GM12878 (cell line): ENCODE results near the gene TMEM163. TPM values are rescaled to one million over a fixed set of nuclear protein-coding genes. Genes with fewer than 3 reads are reported as not detected.

Experiments
- ATAC-seq: fragments of 200-7000 bp; cut with Tn5 transposase; 3 replicates; pipeline ENCODE4 v1.9.1; 2020; ENCODE audit warnings: mild to moderate bottlenecking, moderate library complexity
- BruUV-seq: library from RNA; stranded (reverse); fragments of 400-500 nt; replicated peaks from 2 replicates; lab custom pipeline; 2021; lab: Mats Ljungman, UMichigan
- CTCF ChIA-PET: fragments of 300-600 bp; sonication (Branson Sonifier 250); formaldehyde crosslinking; extraction: SDS; loops from one replicate; lab custom pipeline; 2021; ENCODE audit warnings: inconsistent platforms; lab: Yijun Ruan, JAX
- POLR2A ChIA-PET: fragments of 350-600 bp; formaldehyde crosslinking; extraction: SDS; loops from one replicate; lab custom pipeline; 2021; ENCODE audit warnings: inconsistent platforms; lab: Charles Lee
- RAD21 ChIA-PET: fragments of 300-600 bp; sonication (Branson Sonifier 250); formaldehyde crosslinking; loops from one replicate; lab custom pipeline; 2023; ENCODE audit warnings: antibody characterized with exemption; ENCODE audit not compliant: unreplicated experiment; lab: Charles Lee
- SMC1A ChIA-PET: fragments of 300-600 bp; sonication (Branson Sonifier 250); formaldehyde crosslinking; loops from one replicate; lab custom pipeline; 2023; ENCODE audit not compliant: unreplicated experiment, uncharacterized antibody; lab: Charles Lee
- DNase-seq: peaks from one replicate; pipeline ENCODE4 v3.0.0-alpha.2; 2011; ENCODE audit warnings: low read depth, low spot score
- FAIRE-seq: peaks from 3 replicates; lab custom pipeline; 2011; peaks lifted over from hg19 to GRCh38; lab: Jason Lieb, UNC
- H2AFZ ChIP-seq: 2 replicates; pipeline ENCODE4 v1.6.0; 2011; ENCODE audit warnings: low read depth, low read length, control low read depth; ENCODE audit not compliant: control insufficient read depth
- H3K27ac ChIP-seq: 2 replicates; pipeline ENCODE4 v1.5.1; 2011; ENCODE audit warnings: control low read depth; ENCODE audit not compliant: control insufficient read depth, insufficient read depth
- H3K27me3 ChIP-seq, 2 experiments: replicated peaks in 1 of 2; 2 replicates each; pipeline versions ENCODE4 v1.6.0 to v1.6.1; 2011; ENCODE audit warnings: low read length in 1 of 2; ENCODE audit not compliant: control insufficient read depth in 2 of 2, insufficient read depth in 2 of 2
- H3K36me3 ChIP-seq, 2 experiments: 2 replicates each; pipeline ENCODE4 v1.5.1; 2011; ENCODE audit warnings: low read length in 1 of 2; ENCODE audit not compliant: control insufficient read depth in 2 of 2, insufficient read depth in 2 of 2
- H3K4me1 ChIP-seq: 2 replicates; pipeline ENCODE4 v1.6.1; 2011; ENCODE audit warnings: mild to moderate bottlenecking, low read length, moderate library complexity, mixed read lengths; ENCODE audit not compliant: control insufficient read depth, insufficient read depth
- H3K4me2 ChIP-seq: 2 replicates; pipeline ENCODE4 v1.6.0; 2011; ENCODE audit warnings: control low read depth; ENCODE audit not compliant: control insufficient read depth, insufficient read depth
- H3K4me3 ChIP-seq: fragments of 200-600 bp; sonication (generic); 2 replicates; pipeline ENCODE4 v1.5.1; 2016
- H3K79me2 ChIP-seq: 2 replicates; pipeline ENCODE4 v1.6.0; 2011; ENCODE audit warnings: low read length; ENCODE audit not compliant: control insufficient read depth, insufficient read depth
- H3K9ac ChIP-seq: 2 replicates; pipeline ENCODE4 v1.8.0; 2011; ENCODE audit warnings: low read length, control low read depth, mixed read lengths; ENCODE audit not compliant: control insufficient read depth, insufficient read depth
- H3K9me3 ChIP-seq: replicated peaks from 3 replicates; pipeline ENCODE4 v1.5.1; 2011; ENCODE audit warnings: mild to moderate bottlenecking, low read length; ENCODE audit not compliant: control insufficient read depth, insufficient read depth
- H4K20me1 ChIP-seq: 2 replicates; pipeline ENCODE4 v1.6.0; 2011; ENCODE audit not compliant: control insufficient read depth, insufficient read depth
- IKZF1 ChIP-seq: fragments of 450-650 bp; conservative IDR thresholded peaks from 2 replicates; pipeline ENCODE4 v1.6.1; 2017; ENCODE audit warnings: antibody characterized with exemption, mild to moderate bottlenecking
- POLR2A ChIP-seq: IDR thresholded peaks from 2 replicates; pipeline ENCODE4 v1.6.1; 2011; ENCODE audit warnings: low read depth, mild to moderate bottlenecking, low read length
- ZNF622 ChIP-seq: fragments of 450-650 bp; IDR thresholded peaks from 2 replicates; pipeline ENCODE4 v1.6.1; 2017; ENCODE audit warnings: mild to moderate bottlenecking, inconsistent platforms
- WGBS: methylation state at CpG from one replicate; pipeline ENCODE4 v1.1.6; 2016; ENCODE audit warnings: low lambda C conversion rate; ENCODE audit not compliant: insufficient replicate concordance, insufficient coverage; ENCODE audit errors: missing lambda C conversion rate; 5-methylcytosine and 5-hydroxymethylcytosine counted together
- in situ Hi-C: fragments of 300-500 bp; cut with MboI; formaldehyde crosslinking; loops from 9 replicates; pipeline ENCODE4 v1.14.3; 2018; ENCODE audit warnings: mixed read lengths
- intact Hi-C: fragments of 100-400 bp; cut with micrococcal nuclease; formaldehyde crosslinking; loops from one replicate; pipeline ENCODE4 v1.14.2; 2022; ENCODE audit not compliant: unreplicated experiment
- polyA plus RNA-seq, 11 experiments: library from polyadenylated mRNA; depleted of rRNA in 4 of 11; unstranded in 6 of 11; stranded (reverse) in 5 of 11; fragments of >200 nt; fragmentation: Nextera tagmentation in 4 of 11; fragmentation: Illumina TruSeq in 1 of 11; extraction: Ambion mirVana in 4 of 11; extraction: Trizol in 1 of 11; gene quantifications; 1 replicate in 1 of 11; 2 replicates in 10 of 11; pipeline versions ENCODE4 v1.2.1 to v1.2.3, GENCODE V29; 2011 to 2016; ENCODE audit warnings: inconsistent platforms in 2 of 11, missing spikeins in 2 of 11, low read depth in 1 of 11
- total RNA-seq, 4 experiments: library from RNA; depleted of rRNA in 3 of 4; stranded (reverse); fragments of >200 nt in 3 of 4; fragmentation: Illumina TruSeq in 1 of 4; extraction: Trizol in 1 of 4; gene quantifications; 2 replicates each; pipeline versions ENCODE4 v1.2.1 to v1.2.3, GENCODE V29; 2013 to 2021

TMEM163 gene
- total and polyA plus RNA-seq, 10 of the 15 experiments (the other 5 are each of a cell fraction or from before 2014, with no cell fraction given): 0.05 to 0.11 (median 0.07) TPM; not detected in 4

- peaks cover 0 to 16% of the 10 kb centered on the region in 2 experiments; a peak in 3 of 4 replicates for H3K36me3 ChIP-seq
- no peak overlapping the region for H3K4me2 ChIP-seq
- H3K9me3 ChIP-seq: no peaks in the 10 kb centered on the region
- TF ChIP-seq POLR2A (peak; percentile 54), IKZF1 (no peak)
- TF ChIP-seq, all 136 proteins: peak for 1
- CTCF ChIA-PET: interaction anchor here (0.9 to 1.6 kb wide), 3 partner anchors 337 to 568 kb away, joined by 3 to 4 read pairs (median 3); no protein-coding TSS in a partner anchor
- no peaks in the 10 kb centered on the region for H3K27me3 ChIP-seq
- no peaks in the 10 kb centered on the region for H4K20me1 ChIP-seq
- POLR2A ChIA-PET: no interaction called here
- H3K27ac ChIP-seq: no peak overlapping the region
- in situ Hi-C loops (no loop called here), intact Hi-C loops (no loop called here)
- H3K79me2 ChIP-seq: no peaks in the 10 kb centered on the region
- no peak overlapping the region for H3K9ac ChIP-seq
- ATAC-seq: no peak
- no TSS peak for BruUV-seq
- H2AFZ ChIP-seq: no peak overlapping the region
- WGBS: 94% methylated on average over 10 of the region's 10 CpGs
- H3K4me1 ChIP-seq: no peaks in the 10 kb centered on the region
- SMC1A ChIA-PET: no interaction called here
- no peak for DNase-seq
- RAD21 ChIA-PET: interaction anchor here (1.7 kb wide), 1 partner anchor 44 kb away, joined by 3 read pairs; no protein-coding TSS in a partner anchor
- no peak overlapping the region for H3K4me3 ChIP-seq
- FAIRE-seq: no peak
Measured at GRCh38 chr2:134455426-134455825, 263.4 kb downstream of the TMEM163 start.

- Histone ChIP-seq H3K9ac (no peak overlapping the region), H3K79me2 (no peaks in the 10 kb centered on the region), H3K9me3 (no peaks in the 10 kb centered on the region), H3K27ac (no peak overlapping the region), H3K4me1 (no peaks in the 10 kb centered on the region), H3K4me3 (no peak overlapping the region)
- 81% methylated on average over 6 of the region's 6 CpGs for WGBS
- RAD21 ChIA-PET: interaction anchor here (1.7 kb wide), 1 partner anchor 43 kb away, joined by 3 read pairs; no protein-coding TSS in a partner anchor
- DNase-seq: no peak
- CTCF ChIA-PET: interaction anchor here (0.9 to 1.6 kb wide), 3 partner anchors 337 to 567 kb away, joined by 3 to 4 read pairs (median 3); no protein-coding TSS in a partner anchor
- BruUV-seq: no TSS peak
- no peak for ATAC-seq
- no peak for FAIRE-seq
- POLR2A ChIA-PET: no interaction called here
- SMC1A ChIA-PET: no interaction called here
- TF ChIP-seq ZNF622: no peak
- 0 out of 2 replicates have a peak, but pooled peaks have one; percentile 14 for TF ChIP-seq POLR2A
- TF ChIP-seq, all 136 proteins: peak for 1
- Histone ChIP-seq H4K20me1 (no peaks in the 10 kb centered on the region), H3K27me3 (no peaks in the 10 kb centered on the region), H3K36me3 (peaks cover under 1 to 16% of the 10 kb centered on the region in 2 experiments; a peak in 3 of 4 replicates), H3K4me2 (no peak overlapping the region), H2AFZ (no peak overlapping the region)
- intact Hi-C loops (loop anchor here (5.0 kb wide), 1 partner anchor 237 kb away; no protein-coding TSS in a partner anchor), in situ Hi-C loops (no loop called here)
Measured at GRCh38 chr2:134454931-134455330, 263.9 kb downstream of the TMEM163 start.
